Neutrophil (primary cell): ENCODE measurements around the gene MEGF8.

Experiments used
- H3K27ac ChIP-seq: fragments of 200-600 bp; sonication (generic); 2 replicates; pipeline ENCODE4 v1.5.1; 2016; ENCODE audit warnings: mild to moderate bottlenecking, moderate library complexity
- H3K27me3 ChIP-seq: fragments of 200-600 bp; sonication (generic); 2 replicates; pipeline ENCODE4 v1.6.0; 2016; ENCODE audit warnings: mild to moderate bottlenecking
- H3K36me3 ChIP-seq: fragments of 200-600 bp; sonication (generic); 2 replicates; pipeline ENCODE4 v1.5.1; 2017
- H3K4me1 ChIP-seq, 2 experiments: fragments of 200-600 bp in 1 of 2; sonication (generic) in 1 of 2; 1 replicate in 1 of 2; 2 replicates in 1 of 2; pipeline versions ENCODE4 v1.5.1 to v1.6.1; 2013 to 2016; ENCODE audit warnings: low read depth in 1 of 2, low read length in 1 of 2, mild to moderate bottlenecking in 1 of 2, moderate library complexity in 1 of 2; ENCODE audit not compliant: control insufficient read depth in 1 of 2, insufficient read depth in 1 of 2
- H3K4me3 ChIP-seq, 2 experiments: fragments of 200-600 bp in 1 of 2; sonication (generic) in 1 of 2; 1 replicate in 1 of 2; 2 replicates in 1 of 2; pipeline ENCODE4 v1.5.1; 2013 to 2016; ENCODE audit warnings: low read depth in 1 of 2, low read length in 1 of 2, mild to moderate bottlenecking in 1 of 2, moderate library complexity in 1 of 2
- H3K9me3 ChIP-seq: fragments of 200-600 bp; sonication (generic); 2 replicates; pipeline ENCODE4 v1.5.1; 2016
- TF ChIP-seq, protein P1 (sequence below): fragments of 200-600 bp; sonication (generic); IDR thresholded peaks from 2 replicates; pipeline ENCODE4 v1.5.1; 2016; ENCODE audit warnings: antibody characterized with exemption

Gene MEGF8

GRCh38 chr19:42288387-42288786 is 37.0 kb upstream of the MEGF8 start:
- Histone ChIP-seq H3K36me3 (peaks cover 68% of the 10 kb centered on the region), H3K4me3 (no peak overlapping the region), H3K9me3 (no peaks in the 10 kb centered on the region), H3K4me1 (peaks cover 22% of the 10 kb centered on the region in 2 experiments), H3K27me3 (no peaks in the 10 kb centered on the region), H3K27ac (peak overlapping the region; percentile 33)
- TF ChIP-seq, protein P1, sequence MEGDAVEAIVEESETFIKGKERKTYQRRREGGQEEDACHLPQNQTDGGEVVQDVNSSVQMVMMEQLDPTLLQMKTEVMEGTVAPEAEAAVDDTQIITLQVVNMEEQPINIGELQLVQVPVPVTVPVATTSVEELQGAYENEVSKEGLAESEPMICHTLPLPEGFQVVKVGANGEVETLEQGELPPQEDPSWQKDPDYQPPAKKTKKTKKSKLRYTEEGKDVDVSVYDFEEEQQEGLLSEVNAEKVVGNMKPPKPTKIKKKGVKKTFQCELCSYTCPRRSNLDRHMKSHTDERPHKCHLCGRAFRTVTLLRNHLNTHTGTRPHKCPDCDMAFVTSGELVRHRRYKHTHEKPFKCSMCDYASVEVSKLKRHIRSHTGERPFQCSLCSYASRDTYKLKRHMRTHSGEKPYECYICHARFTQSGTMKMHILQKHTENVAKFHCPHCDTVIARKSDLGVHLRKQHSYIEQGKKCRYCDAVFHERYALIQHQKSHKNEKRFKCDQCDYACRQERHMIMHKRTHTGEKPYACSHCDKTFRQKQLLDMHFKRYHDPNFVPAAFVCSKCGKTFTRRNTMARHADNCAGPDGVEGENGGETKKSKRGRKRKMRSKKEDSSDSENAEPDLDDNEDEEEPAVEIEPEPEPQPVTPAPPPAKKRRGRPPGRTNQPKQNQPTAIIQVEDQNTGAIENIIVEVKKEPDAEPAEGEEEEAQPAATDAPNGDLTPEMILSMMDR, result no peak

GRCh38 chr19:42288881-42289555 is 36.4 kb upstream of the MEGF8 start:
- H3K36me3 ChIP-seq, result peaks cover 75% of the 10 kb centered on the region

GRCh38 chr19:42289556-42290041 is 35.8 kb upstream of the MEGF8 start:
- TF ChIP-seq, protein P1, result no peak
- Histone ChIP-seq H3K4me1 (peaks cover 20 to 21% of the 10 kb centered on the region in 2 experiments), H3K9me3 (no peaks in the 10 kb centered on the region), H3K27ac (no peak overlapping the region), H3K36me3 (peaks cover 80% of the 10 kb centered on the region), H3K4me3 (no peak overlapping the region), H3K27me3 (no peaks in the 10 kb centered on the region)

More at GRCh38 chr19:42288881-42289555, 36.4 kb upstream of the MEGF8 start:
- no peak overlapping the region for H3K4me3 ChIP-seq
- peaks cover 21% of the 10 kb centered on the region in 2 experiments for H3K4me1 ChIP-seq
- H3K9me3 ChIP-seq, result no peaks in the 10 kb centered on the region
- no peak overlapping the region for H3K27ac ChIP-seq
- H3K27me3 ChIP-seq, result no peaks in the 10 kb centered on the region
- TF ChIP-seq, protein P1, result no peak

DNA sequence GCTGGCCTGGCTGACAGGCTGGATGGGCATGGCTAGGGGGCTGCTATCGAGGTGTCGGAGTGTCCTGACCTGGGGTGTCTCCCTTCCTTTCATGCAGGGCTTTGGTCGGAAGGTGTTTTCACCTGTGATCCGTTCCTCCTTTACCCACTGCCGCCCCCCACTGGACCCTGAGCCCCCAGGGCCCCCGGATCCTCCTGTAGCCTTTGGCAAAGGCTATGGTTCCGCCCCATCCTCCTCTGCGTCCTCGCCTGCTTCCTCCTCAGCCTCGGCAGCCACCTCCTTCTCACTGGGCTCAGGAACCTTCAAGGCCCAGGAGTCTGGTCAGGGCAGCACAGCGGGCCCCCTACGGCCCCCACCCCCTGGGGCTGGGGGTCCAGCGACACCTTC is 35.3 kb upstream of the MEGF8 start:
- TF ChIP-seq, protein P1, result no peak
- Histone ChIP-seq H3K9me3 (no peaks in the 10 kb centered on the region), H3K4me1 (peaks cover 15 to 16% of the 10 kb centered on the region in 2 experiments), H3K27me3 (no peaks in the 10 kb centered on the region), H3K4me3 (no peak overlapping the region), H3K27ac (no peak overlapping the region), H3K36me3 (peaks cover 86% of the 10 kb centered on the region)

- TF ChIP-seq, protein P1, result peak; percentile 39
- Histone ChIP-seq H3K27ac (no peak overlapping the region), H3K4me1 (peaks cover 8 to 9% of the 10 kb centered on the region in 2 experiments), H3K9me3 (no peaks in the 10 kb centered on the region), H3K27me3 (no peaks in the 10 kb centered on the region), H3K36me3 (peaks cover 92% of the 10 kb centered on the region), H3K4me3 (no peak overlapping the region)
These were observed 34.7 kb upstream of the MEGF8 start for GRCh38 chr19:42290523-42291434.
